Measurements from ENCODE around the gene ADARB1.

- TF ChIP-seq CTCF (IDR thresholded peaks at IDR 0.05) (no peak), POLR2A (IDR thresholded peaks at IDR 0.05; ENCODE audit: low read depth) (no peak), POLR2AphosphoS5 (IDR thresholded peaks at IDR 0.05) (no peak), EP300 (IDR thresholded peaks at IDR 0.05) (no peak)
Measured at GRCh38 chr21:45119812-45120211, 45.4 kb downstream of the ADARB1 start.
